Esophagus muscularis mucosa (tissue), 3 donors: ENCODE data around the gene MEST.

Experiments
- CTCF ChIP-seq, 3 experiments: fragments of 200-600 bp in 2 of 3; fragments of 450-650 bp in 1 of 3; sonication (generic) in 2 of 3; IDR thresholded peaks; one replicate each; pipeline ENCODE4 v1.5.1; 2017 to 2019; ENCODE audit warnings: antibody characterized with exemption in 3 of 3, mild to moderate bottlenecking in 2 of 3, moderate library complexity in 1 of 3
- POLR2AphosphoS5 ChIP-seq, 2 donors: sonication (generic); formaldehyde crosslinking; IDR thresholded peaks; one replicate each; pipeline ENCODE4 v1.6.1; 2017; ENCODE audit warnings: antibody characterized with exemption in 2 of 2

- TF ChIP-seq POLR2AphosphoS5 (IDR thresholded peaks at IDR 0.05) = no peak
- TF ChIP-seq CTCF (IDR thresholded peaks at IDR 0.05) = no peak
Observed at GRCh38 chr7:130461272-130461671, 30.6 kb upstream of the MEST start.
